ENCODE measurements around the gene PRR35.

PRR35 gene

DNA sequence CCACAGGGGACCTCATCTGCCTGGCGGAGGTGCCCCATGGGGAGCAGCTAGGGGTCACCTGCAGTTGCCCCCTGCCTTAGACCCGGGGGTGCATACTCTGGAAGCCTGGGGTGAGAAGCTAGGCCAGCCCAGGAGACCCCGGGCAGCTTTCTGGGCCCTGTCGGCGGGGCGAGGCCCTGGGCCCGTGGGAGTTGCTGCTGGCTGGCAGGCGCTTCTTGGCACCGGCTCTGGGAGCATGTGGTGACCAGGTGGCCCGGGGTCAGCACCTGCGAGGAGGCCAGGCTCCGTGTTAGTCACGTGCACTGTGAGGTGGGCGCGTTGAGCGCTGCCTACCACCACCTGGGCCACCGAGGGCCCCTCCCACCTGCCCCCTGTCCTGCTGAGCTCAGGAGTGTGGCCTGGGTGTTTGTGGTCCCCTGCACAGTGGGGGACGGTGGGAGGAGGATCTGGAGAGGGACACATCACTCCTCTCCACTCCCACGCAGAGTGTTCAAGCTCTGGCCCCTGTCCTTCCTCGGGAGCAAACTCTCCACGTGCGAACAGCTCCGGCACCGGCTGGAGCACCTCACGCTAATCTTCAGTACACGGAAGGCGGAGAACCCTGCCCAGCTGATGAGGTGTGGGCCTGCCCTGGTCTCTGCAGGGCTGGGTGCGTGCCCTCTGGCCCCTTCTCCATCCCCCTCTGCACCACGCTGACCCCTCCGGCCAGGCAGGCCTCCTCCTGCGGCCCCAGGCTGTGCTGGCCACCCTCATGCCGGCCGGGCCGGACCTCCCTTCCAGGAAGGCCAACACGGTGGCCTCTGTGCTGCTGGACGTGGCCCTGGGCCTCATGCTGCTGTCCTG lies 15.4 kb downstream of the PRR35 start:
- Histone ChIP-seq H3K27me3 (ENCODE audit: insufficient read depth, poor library complexity, severe bottlenecking) (no peaks in the 10 kb centered on the region), H3K27ac (ENCODE audit: poor library complexity, severe bottlenecking) (no peak overlapping the region), H3K4me3 (ENCODE audit: severe bottlenecking) (no peak overlapping the region), H3K9me3 (ENCODE audit: severe bottlenecking) (no peaks in the 10 kb centered on the region), H3K4me1 (ENCODE audit: insufficient read depth, poor library complexity, severe bottlenecking) (no peaks in the 10 kb centered on the region), H3K36me3 (ENCODE audit: low read depth) (peaks cover 7% of the 10 kb centered on the region; the same call in 1 of the 2 replicates)
- DNase-seq (ENCODE audit: low spot score) (no peak), ATAC-seq (ENCODE audit: low read depth) (no peak)
- TF ChIP-seq, protein P1, sequence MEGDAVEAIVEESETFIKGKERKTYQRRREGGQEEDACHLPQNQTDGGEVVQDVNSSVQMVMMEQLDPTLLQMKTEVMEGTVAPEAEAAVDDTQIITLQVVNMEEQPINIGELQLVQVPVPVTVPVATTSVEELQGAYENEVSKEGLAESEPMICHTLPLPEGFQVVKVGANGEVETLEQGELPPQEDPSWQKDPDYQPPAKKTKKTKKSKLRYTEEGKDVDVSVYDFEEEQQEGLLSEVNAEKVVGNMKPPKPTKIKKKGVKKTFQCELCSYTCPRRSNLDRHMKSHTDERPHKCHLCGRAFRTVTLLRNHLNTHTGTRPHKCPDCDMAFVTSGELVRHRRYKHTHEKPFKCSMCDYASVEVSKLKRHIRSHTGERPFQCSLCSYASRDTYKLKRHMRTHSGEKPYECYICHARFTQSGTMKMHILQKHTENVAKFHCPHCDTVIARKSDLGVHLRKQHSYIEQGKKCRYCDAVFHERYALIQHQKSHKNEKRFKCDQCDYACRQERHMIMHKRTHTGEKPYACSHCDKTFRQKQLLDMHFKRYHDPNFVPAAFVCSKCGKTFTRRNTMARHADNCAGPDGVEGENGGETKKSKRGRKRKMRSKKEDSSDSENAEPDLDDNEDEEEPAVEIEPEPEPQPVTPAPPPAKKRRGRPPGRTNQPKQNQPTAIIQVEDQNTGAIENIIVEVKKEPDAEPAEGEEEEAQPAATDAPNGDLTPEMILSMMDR (IDR thresholded peaks at IDR 0.05; ENCODE audit: poor library complexity, severe bottlenecking) = no peak

DNA sequence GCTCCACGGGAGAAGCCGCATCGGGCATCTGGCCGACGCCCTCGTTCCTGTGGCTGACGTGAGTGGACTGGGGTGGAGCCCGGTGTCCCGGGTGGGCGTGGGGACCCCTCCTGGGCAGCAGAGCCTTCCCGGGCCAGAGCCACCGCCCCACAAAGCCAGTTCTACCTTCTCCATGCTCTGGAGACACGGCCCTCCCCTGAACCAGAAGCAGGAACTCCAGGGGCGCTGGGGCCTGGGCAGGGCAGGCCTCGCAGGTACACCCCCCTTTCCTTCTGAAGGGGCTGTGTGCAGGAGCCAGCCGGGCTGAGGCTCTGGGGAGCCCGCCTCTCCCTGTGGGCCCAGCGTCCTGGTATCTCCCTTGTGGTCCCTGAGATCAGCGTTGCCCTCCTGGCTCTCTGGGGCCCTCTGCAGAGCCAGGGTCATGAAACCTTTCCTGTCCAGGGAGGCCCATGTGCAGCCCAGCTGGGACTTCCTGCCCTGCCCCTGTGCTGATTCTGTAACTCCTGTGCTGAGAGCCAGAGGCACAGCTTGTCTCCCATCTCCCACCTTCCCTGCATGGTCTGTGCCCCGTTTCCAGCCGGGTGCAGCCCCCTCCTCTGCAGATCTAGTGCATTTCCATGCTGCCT lies 16.1 kb downstream of the PRR35 start:
- ATAC-seq (ENCODE audit: low read depth) (no peak), DNase-seq (ENCODE audit: low spot score) (no peak)
- Histone ChIP-seq H3K4me1 (ENCODE audit: insufficient read depth, poor library complexity, severe bottlenecking) (no peaks in the 10 kb centered on the region), H3K9me3 (ENCODE audit: severe bottlenecking) (no peaks in the 10 kb centered on the region), H3K4me3 (ENCODE audit: severe bottlenecking) (no peak overlapping the region), H3K27ac (ENCODE audit: poor library complexity, severe bottlenecking) (no peak overlapping the region), H3K36me3 (ENCODE audit: low read depth) (peaks cover 7% of the 10 kb centered on the region; the same call in 1 of the 2 replicates), H3K27me3 (ENCODE audit: insufficient read depth, poor library complexity, severe bottlenecking) (no peaks in the 10 kb centered on the region)
- TF ChIP-seq, protein P1 (IDR thresholded peaks at IDR 0.05; ENCODE audit: poor library complexity, severe bottlenecking) = no peak

DNA sequence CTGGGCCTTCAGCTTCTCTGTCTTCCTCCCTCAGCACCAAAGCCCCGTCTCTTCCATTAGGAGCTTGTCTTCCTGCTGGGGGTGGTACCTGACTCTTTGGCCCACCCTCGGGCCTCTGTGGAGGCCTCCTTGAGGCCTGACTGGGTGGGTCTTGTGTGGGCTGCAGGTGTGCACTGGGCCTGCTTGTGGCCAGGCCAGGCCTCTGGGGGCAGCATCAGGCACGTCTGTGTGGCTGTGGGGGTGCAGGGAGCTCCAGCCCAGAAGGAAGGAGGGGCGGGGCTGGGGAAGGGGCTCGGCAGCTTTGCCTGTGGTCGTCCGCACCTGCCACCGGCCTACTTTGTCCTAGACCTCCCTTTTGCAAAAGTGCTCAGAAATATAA lies 16.6 kb downstream of the PRR35 start:
- H3K27ac ChIP-seq (ENCODE audit: poor library complexity, severe bottlenecking) = no peak overlapping the region
- H3K4me3 ChIP-seq (ENCODE audit: severe bottlenecking) = no peak overlapping the region
- TF ChIP-seq, protein P1 (IDR thresholded peaks at IDR 0.05; ENCODE audit: poor library complexity, severe bottlenecking) = no peak
- H3K4me1 ChIP-seq (ENCODE audit: insufficient read depth, poor library complexity, severe bottlenecking) = no peaks in the 10 kb centered on the region
- DNase-seq (ENCODE audit: low spot score) = no peak
- no peaks in the 10 kb centered on the region for H3K27me3 ChIP-seq (ENCODE audit: insufficient read depth, poor library complexity, severe bottlenecking)
- ATAC-seq (ENCODE audit: low read depth) = no peak
- H3K36me3 ChIP-seq (ENCODE audit: low read depth) = peaks cover 7% of the 10 kb centered on the region; the same call in 1 of the 2 replicates
- H3K9me3 ChIP-seq (ENCODE audit: severe bottlenecking) = no peaks in the 10 kb centered on the region

DNA sequence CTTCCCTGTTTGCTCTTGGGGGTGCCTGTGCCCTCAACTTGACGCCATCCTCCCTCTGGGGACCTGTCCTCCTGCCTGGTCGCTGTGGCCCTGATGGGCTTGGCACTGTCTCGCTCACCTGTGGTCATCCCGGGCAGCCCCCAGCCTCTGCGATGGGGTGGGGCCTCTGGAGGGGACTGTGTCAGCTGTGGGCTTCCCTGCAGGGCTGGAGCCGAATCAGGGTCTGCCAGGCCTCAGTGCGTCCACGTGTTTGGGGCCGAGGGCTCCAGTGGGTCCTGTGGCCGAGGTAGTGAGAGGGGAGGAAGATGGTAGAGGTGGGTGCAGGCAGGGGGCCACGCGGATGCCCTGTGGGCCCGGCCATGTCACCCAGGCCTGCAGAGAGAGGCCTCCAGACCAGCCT lies 17.6 kb downstream of the PRR35 start:
- no peaks in the 10 kb centered on the region for H3K9me3 ChIP-seq (ENCODE audit: severe bottlenecking)
- no peak for DNase-seq (ENCODE audit: low spot score)
- no peak overlapping the region for H3K4me3 ChIP-seq (ENCODE audit: severe bottlenecking)
- ATAC-seq (ENCODE audit: low read depth) = no peak
- TF ChIP-seq, protein P1 (IDR thresholded peaks at IDR 0.05; ENCODE audit: poor library complexity, severe bottlenecking) = no peak
- H3K27ac ChIP-seq (ENCODE audit: poor library complexity, severe bottlenecking) = no peak overlapping the region
- H3K27me3 ChIP-seq (ENCODE audit: insufficient read depth, poor library complexity, severe bottlenecking) = no peaks in the 10 kb centered on the region
- H3K36me3 ChIP-seq (ENCODE audit: low read depth) = peaks cover 7% of the 10 kb centered on the region; the same call in 1 of the 2 replicates
- H3K4me1 ChIP-seq (ENCODE audit: insufficient read depth, poor library complexity, severe bottlenecking) = no peaks in the 10 kb centered on the region
